Glomerular visceral epithelial cell (primary cell): ENCODE results near the gene RPS5.
"Not testable (repeated sequence)": the region's sequence is repeated elsewhere in the genome, so short reads cannot be mapped to it uniquely, and the experiment has no call there.

ENCODE experiments used
- DNase-seq: peaks from one replicate; pipeline ENCODE4 v3.0.0-alpha.2; 2016; ENCODE audit errors: extremely low spot score

The RPS5 gene

GRCh38 chr19:58406818-58407657 lies 20.0 kb downstream of the RPS5 start:
- DNase-seq = no peak

- DNase-seq = no peak
Measured at GRCh38 chr19:58407658-58408151, 20.6 kb downstream of the RPS5 start.

- DNase-seq = peak; percentile 96
Measured at GRCh38 chr19:58408152-58409009, 21.3 kb downstream of the RPS5 start, which contains the start of gene ZNF584. TSS of gene ZNF584 (plus strand) at chr19:58408649. CDS start at chr19:58409148, 499 bp downstream.

GRCh38 chr19:58409010-58409790 lies 22.1 kb downstream of the RPS5 start:
- peak; percentile 57 for DNase-seq

GRCh38 chr19:58416604-58417003 lies 29.5 kb downstream of the RPS5 start:
- DNase-seq = no peak

GRCh38 chr19:58417071-58417470 lies 30.0 kb downstream of the RPS5 start:
- DNase-seq = no peak

GRCh38 chr19:58428617-58429016 lies 41.5 kb downstream of the RPS5 start:
- no peak for DNase-seq

- no peak for DNase-seq
Measured at GRCh38 chr19:58429745-58430144, 42.7 kb downstream of the RPS5 start.

- no peak for DNase-seq
Measured at GRCh38 chr19:58434217-58434616, 47.1 kb downstream of the RPS5 start.

- DNase-seq = peak; percentile 98
Measured at GRCh38 chr19:58439576-58440554, 52.8 kb downstream of the RPS5 start, which contains the start of gene ZNF132. TSS of gene ZNF132 (minus strand) at chr19:58440153. CDS start at chr19:58439821, 332 bp downstream.

GRCh38 chr19:58440556-58440955 lies 53.5 kb downstream of the RPS5 start:
- DNase-seq = no peak

- not testable (repeated sequence) for DNase-seq
Measured at GRCh38 chr19:58442986-58443385, 55.9 kb downstream of the RPS5 start.
